ENCODE results near the gene RALGDS.

DNA sequence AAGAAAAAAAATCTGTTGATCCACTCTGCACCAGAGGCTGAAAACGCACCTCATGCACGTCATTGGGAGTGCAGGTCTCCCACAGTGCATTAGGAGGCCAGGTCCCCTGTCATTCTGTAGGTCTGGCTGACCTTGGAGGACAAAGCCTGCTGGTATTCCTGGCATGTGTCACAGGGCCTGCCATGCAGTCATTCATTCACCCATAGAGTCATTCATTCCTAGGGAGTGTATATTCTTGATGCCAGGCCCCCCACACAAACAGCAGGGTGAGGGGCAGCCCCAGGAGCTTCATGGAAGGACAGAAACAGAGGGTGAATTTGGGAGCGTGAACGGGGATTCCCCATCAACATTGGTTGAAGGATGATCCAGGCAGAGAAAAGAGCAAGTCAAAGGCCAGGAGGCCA lies 40.5 kb upstream of the RALGDS start:
- TF ChIP-seq, protein P1, sequence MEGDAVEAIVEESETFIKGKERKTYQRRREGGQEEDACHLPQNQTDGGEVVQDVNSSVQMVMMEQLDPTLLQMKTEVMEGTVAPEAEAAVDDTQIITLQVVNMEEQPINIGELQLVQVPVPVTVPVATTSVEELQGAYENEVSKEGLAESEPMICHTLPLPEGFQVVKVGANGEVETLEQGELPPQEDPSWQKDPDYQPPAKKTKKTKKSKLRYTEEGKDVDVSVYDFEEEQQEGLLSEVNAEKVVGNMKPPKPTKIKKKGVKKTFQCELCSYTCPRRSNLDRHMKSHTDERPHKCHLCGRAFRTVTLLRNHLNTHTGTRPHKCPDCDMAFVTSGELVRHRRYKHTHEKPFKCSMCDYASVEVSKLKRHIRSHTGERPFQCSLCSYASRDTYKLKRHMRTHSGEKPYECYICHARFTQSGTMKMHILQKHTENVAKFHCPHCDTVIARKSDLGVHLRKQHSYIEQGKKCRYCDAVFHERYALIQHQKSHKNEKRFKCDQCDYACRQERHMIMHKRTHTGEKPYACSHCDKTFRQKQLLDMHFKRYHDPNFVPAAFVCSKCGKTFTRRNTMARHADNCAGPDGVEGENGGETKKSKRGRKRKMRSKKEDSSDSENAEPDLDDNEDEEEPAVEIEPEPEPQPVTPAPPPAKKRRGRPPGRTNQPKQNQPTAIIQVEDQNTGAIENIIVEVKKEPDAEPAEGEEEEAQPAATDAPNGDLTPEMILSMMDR (conservative IDR thresholded peaks at IDR 0.05) = no peak
- no peak for TF ChIP-seq EZH2 (IDR thresholded peaks at IDR 0.05; ENCODE audit: low read depth)

All from PC-9 (cell line).